HG03378 (cell line): Measurements from ENCODE around the gene PLCH1.

Experiments used
- ATAC-seq: cut with Tn5 transposase; IDR thresholded peaks from one replicate; pipeline ENCODE4 v1.9.1; 2021; ENCODE audit warnings: mild to moderate bottlenecking, moderate library complexity; ENCODE audit not compliant: unreplicated experiment

The PLCH1 gene

GRCh38 chr3:155391551-155391958 is 353.3 kb downstream of the PLCH1 start:
- no peak for ATAC-seq

- ATAC-seq: no peak
Observed at GRCh38 chr3:155391104-155391503, 353.8 kb downstream of the PLCH1 start.

- ATAC-seq: no peak
Observed at GRCh38 chr3:155390351-155390750, 354.5 kb downstream of the PLCH1 start.

GRCh38 chr3:155388417-155388816 is 356.5 kb downstream of the PLCH1 start:
- ATAC-seq: no peak

- ATAC-seq: no peak
Observed at GRCh38 chr3:155387571-155387970, 357.3 kb downstream of the PLCH1 start.

GRCh38 chr3:155386919-155387318 is 358.0 kb downstream of the PLCH1 start:
- no peak for ATAC-seq

GRCh38 chr3:155385896-155386625 is 358.8 kb downstream of the PLCH1 start:
- ATAC-seq: no peak

GRCh38 chr3:155382396-155383042 is 362.4 kb downstream of the PLCH1 start:
- no peak for ATAC-seq

- no peak for ATAC-seq
Observed at GRCh38 chr3:155377847-155378246, 367.0 kb downstream of the PLCH1 start.

- no peak for ATAC-seq
Observed at GRCh38 chr3:155377071-155377470, 367.8 kb downstream of the PLCH1 start.

GRCh38 chr3:155372281-155372680 is 372.6 kb downstream of the PLCH1 start:
- no peak for ATAC-seq

- ATAC-seq: no peak
Observed at GRCh38 chr3:155370764-155371503, 373.9 kb downstream of the PLCH1 start.

GRCh38 chr3:155370198-155370597 is 374.7 kb downstream of the PLCH1 start:
- ATAC-seq: no peak

- ATAC-seq: no peak
Observed at GRCh38 chr3:155369735-155370134, 375.1 kb downstream of the PLCH1 start.

- ATAC-seq: no peak
Observed at GRCh38 chr3:155369244-155369643, 375.6 kb downstream of the PLCH1 start.

GRCh38 chr3:155368786-155369185 is 376.1 kb downstream of the PLCH1 start:
- ATAC-seq: no peak

- ATAC-seq: no peak
Observed at GRCh38 chr3:155367506-155367905, 377.4 kb downstream of the PLCH1 start.

GRCh38 chr3:155365178-155365783 is 379.6 kb downstream of the PLCH1 start:
- ATAC-seq: no peak

- ATAC-seq: no peak
Observed at GRCh38 chr3:155364492-155364891, 380.4 kb downstream of the PLCH1 start.

- no peak for ATAC-seq
Observed at GRCh38 chr3:155363690-155364070, 381.2 kb downstream of the PLCH1 start.
